ENCODE results near the gene ZNF443. TPM values are rescaled to one million over a fixed set of nuclear protein-coding genes. Genes with fewer than 3 reads are reported as not detected.
"Not testable (repeated sequence)": the region's sequence is repeated elsewhere in the genome, so short reads cannot be mapped to it uniquely, and the experiment has no call there.

The ZNF443 gene
- total RNA-seq, 1 donor from 2014 or later: 7.3 TPM

DNA sequence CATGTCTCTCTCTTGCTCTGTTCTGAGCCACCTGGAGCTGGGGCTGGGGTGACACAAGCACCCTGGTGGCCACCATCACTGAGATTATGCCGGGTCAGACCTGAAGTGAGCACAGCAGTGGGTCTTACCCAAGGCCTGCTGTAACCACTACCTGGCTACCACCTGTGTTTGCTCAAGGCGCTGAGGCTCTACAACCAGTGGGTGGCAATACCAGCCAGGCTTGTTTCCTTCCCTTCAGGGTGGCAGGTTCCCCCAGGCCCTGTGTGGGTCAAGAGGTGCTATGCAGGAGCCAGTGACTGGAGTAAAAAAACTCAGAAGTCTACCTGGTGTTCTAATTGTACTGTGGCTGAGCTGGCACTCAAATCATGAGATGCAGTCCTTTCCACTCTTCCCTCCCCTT is 8.0 kb upstream of the ZNF443 start:
- peaks cover 4% of the 10 kb centered on the region for H3K27me3 Mint-ChIP-seq (ENCODE audit: unreplicated experiment)
- no peak overlapping the region for H3K4me3 Mint-ChIP-seq (ENCODE audit: unreplicated experiment)
- no peak overlapping the region for H3K27ac Mint-ChIP-seq (ENCODE audit: unreplicated experiment)
- no peaks in the 10 kb centered on the region for H3K4me1 Mint-ChIP-seq (ENCODE audit: unreplicated experiment)
- H3K9me3 Mint-ChIP-seq (ENCODE audit: unreplicated experiment): peaks cover 45% of the 10 kb centered on the region
- TF ChIP-seq, protein P1, sequence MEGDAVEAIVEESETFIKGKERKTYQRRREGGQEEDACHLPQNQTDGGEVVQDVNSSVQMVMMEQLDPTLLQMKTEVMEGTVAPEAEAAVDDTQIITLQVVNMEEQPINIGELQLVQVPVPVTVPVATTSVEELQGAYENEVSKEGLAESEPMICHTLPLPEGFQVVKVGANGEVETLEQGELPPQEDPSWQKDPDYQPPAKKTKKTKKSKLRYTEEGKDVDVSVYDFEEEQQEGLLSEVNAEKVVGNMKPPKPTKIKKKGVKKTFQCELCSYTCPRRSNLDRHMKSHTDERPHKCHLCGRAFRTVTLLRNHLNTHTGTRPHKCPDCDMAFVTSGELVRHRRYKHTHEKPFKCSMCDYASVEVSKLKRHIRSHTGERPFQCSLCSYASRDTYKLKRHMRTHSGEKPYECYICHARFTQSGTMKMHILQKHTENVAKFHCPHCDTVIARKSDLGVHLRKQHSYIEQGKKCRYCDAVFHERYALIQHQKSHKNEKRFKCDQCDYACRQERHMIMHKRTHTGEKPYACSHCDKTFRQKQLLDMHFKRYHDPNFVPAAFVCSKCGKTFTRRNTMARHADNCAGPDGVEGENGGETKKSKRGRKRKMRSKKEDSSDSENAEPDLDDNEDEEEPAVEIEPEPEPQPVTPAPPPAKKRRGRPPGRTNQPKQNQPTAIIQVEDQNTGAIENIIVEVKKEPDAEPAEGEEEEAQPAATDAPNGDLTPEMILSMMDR (IDR thresholded peaks at IDR 0.05; ENCODE audit: unreplicated experiment): no peak
- DNase-seq (ENCODE audit: low spot score): no peak
- H3K36me3 Mint-ChIP-seq (ENCODE audit: low read depth, unreplicated experiment): peaks cover 40% of the 10 kb centered on the region

DNA sequence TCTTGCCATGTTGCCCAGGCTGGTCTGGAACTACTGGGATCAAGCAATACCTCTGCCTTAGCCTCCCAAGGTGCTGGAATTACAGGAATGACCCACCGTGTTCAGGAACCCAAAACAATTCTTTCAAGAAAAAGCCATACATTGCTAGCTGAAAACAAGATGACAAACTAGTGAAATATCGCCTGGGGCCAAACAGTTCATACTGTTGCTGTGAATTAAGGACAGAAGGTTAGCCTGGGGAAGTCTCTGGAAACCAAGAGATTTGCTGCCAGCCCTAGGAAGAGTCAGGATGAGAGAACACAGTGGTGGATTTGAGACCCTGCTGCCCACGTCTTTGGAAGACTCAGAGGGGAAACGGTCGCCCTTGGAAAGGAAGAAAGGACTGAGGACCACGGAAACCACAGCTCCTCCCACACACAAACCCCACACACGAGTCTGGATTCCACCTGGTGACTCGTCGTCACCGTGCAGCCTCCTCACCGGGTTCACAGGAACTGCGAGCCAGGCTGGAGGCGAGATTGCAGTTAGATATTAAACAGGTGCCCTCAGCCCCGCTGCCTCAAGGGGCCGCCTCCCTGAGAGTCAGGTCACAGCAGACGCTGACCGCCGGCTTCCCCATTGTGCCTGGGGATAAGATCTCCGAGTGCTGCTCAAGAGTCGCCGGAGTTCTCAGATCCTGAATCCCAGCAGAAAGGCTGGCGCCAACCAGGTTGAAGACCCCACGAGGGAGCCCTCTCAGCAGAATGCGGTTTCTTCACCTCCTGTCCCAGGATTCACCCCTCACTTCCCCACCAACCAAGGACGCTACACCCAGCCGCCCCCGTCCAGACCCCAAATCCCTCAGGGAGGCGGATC is 908 bp downstream of the ZNF443 start:
- peak overlapping the region; percentile 92 for H3K4me3 Mint-ChIP-seq (ENCODE audit: unreplicated experiment)
- peak; percentile 21 for DNase-seq (ENCODE audit: low spot score)
- H3K9me3 Mint-ChIP-seq (ENCODE audit: unreplicated experiment): peaks cover 10% of the 10 kb centered on the region

DNA sequence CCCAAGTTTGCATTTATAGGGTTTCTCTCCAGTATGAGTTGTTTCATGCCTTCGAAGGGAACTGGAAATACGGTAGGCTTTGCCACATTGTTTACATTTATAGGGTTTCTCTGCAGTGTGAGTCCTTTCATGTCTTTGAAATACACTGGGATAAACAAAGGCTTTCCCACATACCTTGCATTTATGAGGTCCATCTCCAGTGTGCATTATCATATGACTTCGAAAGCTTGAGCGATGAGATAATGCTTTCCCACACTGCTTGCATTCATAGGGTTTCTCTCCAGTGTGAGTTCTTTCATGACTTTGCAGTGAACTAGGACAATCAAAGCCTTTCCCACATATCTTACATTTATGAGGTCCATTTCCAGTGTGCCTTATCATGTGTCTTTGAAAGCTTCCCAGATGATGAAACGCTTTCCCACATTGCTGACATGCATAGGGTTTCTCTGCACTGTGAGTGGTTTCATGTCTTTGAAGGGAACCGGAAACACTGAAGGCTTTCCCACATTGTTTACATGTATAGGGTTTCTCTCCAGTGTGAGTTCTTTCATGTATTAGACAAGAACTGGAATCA is 10.0 kb downstream of the ZNF443 start:
- Mint-ChIP-seq H3K9me3 (ENCODE audit: unreplicated experiment) (peaks cover 16% of the 10 kb centered on the region), H3K4me3 (ENCODE audit: unreplicated experiment) (peak overlapping the region; percentile 68), H3K36me3 (ENCODE audit: low read depth, unreplicated experiment) (peaks cover 75% of the 10 kb centered on the region)
- H3K4me1 Mint-ChIP-seq (ENCODE audit: unreplicated experiment); DNase-seq (ENCODE audit: low spot score); H3K27me3 Mint-ChIP-seq (ENCODE audit: unreplicated experiment); H3K27ac Mint-ChIP-seq (ENCODE audit: unreplicated experiment): not testable (repeated sequence)

More for the DNA sequence above, 908 bp downstream of the ZNF443 start:
- H3K4me1 Mint-ChIP-seq (ENCODE audit: unreplicated experiment); H3K27me3 Mint-ChIP-seq (ENCODE audit: unreplicated experiment): not testable (repeated sequence)
- H3K36me3 Mint-ChIP-seq (ENCODE audit: low read depth, unreplicated experiment): peaks cover 22% of the 10 kb centered on the region
- peak overlapping the region; percentile 74 for H3K27ac Mint-ChIP-seq (ENCODE audit: unreplicated experiment)

DNA sequence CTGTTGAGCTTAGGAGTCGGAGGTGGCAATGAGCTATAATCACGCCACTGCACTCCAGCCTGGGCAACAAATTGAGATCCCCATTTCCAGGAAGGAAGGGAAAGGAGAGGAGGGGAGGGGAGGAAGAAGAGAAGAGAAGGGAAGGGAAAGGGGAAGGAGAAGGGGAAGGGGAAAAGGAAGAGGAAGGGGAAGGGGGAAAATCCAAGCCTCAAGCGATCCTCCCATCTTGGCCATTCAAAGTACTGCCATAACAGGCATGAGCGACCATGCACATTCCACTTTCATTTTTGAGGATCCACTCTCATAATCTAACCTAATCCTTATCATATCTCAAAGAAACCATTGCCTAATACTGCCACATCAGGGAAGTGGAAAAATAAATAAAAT is 14.9 kb downstream of the ZNF443 start:
- DNase-seq (ENCODE audit: low spot score): no peak
- no peak overlapping the region for H3K4me3 Mint-ChIP-seq (ENCODE audit: unreplicated experiment)
- H3K36me3 Mint-ChIP-seq (ENCODE audit: low read depth, unreplicated experiment): peaks cover 68% of the 10 kb centered on the region
- H3K4me1 Mint-ChIP-seq (ENCODE audit: unreplicated experiment): no peaks in the 10 kb centered on the region
- TF ChIP-seq, protein P1 (IDR thresholded peaks at IDR 0.05; ENCODE audit: unreplicated experiment): no peak
- H3K27ac Mint-ChIP-seq (ENCODE audit: unreplicated experiment): no peak overlapping the region
- H3K27me3 Mint-ChIP-seq (ENCODE audit: unreplicated experiment): no peaks in the 10 kb centered on the region
- H3K9me3 Mint-ChIP-seq (ENCODE audit: unreplicated experiment): peaks cover 12% of the 10 kb centered on the region

DNA sequence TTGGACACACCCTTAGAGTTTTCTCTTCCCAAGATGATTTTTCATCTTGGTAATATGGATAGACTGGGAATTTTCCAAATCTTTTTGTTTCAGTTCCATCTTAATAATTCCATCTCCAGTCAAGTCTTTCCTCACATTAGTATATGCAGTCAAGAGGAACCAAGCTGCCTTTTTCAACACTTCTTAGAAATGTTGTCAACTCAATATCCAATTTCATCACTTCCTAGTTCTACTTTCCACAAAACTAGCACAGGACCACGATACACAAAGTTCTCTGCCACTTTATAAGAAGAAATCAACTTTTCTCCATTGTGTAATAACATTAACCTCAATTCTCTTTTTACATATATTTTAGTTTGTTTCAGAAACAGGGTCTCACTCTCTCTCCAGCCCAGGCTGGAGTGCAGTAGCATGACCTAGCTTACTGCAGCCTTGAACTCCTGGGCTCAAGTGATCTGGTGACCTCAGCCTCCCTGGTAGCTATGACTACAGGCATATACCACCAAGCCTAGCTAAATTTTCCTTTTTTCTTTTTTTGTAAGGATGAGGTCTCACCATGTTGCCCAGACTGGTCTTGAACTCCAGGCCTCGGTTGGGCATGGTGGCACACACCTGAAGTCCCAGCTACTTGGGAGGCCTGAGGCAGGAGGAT is 15.5 kb downstream of the ZNF443 start:
- H3K36me3 Mint-ChIP-seq (ENCODE audit: low read depth, unreplicated experiment): peaks cover 67% of the 10 kb centered on the region
- H3K4me1 Mint-ChIP-seq (ENCODE audit: unreplicated experiment): no peaks in the 10 kb centered on the region

DNA sequence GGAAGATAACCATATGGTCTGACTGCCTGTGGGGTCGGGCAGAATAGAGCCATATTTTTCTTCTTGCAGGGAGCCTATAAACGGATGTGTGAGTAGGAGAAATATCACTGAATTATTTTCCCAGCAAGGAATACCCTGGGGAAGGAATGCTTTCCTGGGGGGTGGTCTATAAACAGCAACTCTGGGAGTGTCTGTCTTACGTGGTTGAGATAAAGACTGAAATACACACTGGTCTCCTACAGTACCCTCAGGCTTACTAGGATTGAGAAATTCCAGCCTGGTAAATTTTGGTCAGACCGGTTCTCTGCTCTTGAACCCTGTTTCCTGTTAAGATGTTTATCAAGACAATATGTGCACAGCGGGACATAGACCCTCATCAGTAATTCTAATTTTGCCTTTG is 23.5 kb downstream of the ZNF443 start:
- Mint-ChIP-seq H3K4me3 (ENCODE audit: unreplicated experiment) (peak overlapping the region; percentile 15), H3K36me3 (ENCODE audit: low read depth, unreplicated experiment) (peaks cover 71% of the 10 kb centered on the region), H3K9me3 (ENCODE audit: unreplicated experiment) (peaks cover 17% of the 10 kb centered on the region)
- H3K4me1 Mint-ChIP-seq (ENCODE audit: unreplicated experiment); H3K27ac Mint-ChIP-seq (ENCODE audit: unreplicated experiment); DNase-seq (ENCODE audit: low spot score); H3K27me3 Mint-ChIP-seq (ENCODE audit: unreplicated experiment): not testable (repeated sequence)

More for the DNA sequence above, 15.5 kb downstream of the ZNF443 start:
- H3K9me3 Mint-ChIP-seq (ENCODE audit: unreplicated experiment): peaks cover 12% of the 10 kb centered on the region
- no peak overlapping the region for H3K27ac Mint-ChIP-seq (ENCODE audit: unreplicated experiment)
- no peak overlapping the region for H3K4me3 Mint-ChIP-seq (ENCODE audit: unreplicated experiment)
- H3K27me3 Mint-ChIP-seq (ENCODE audit: unreplicated experiment): no peaks in the 10 kb centered on the region
- TF ChIP-seq, protein P1 (IDR thresholded peaks at IDR 0.05; ENCODE audit: unreplicated experiment): no peak
- DNase-seq (ENCODE audit: low spot score): no peak
